Sigmoid colon (tissue), 7 donors: ENCODE results near the gene PPP1R7. TPM values are rescaled to one million over a fixed set of nuclear protein-coding genes. Genes with fewer than 3 reads are reported as not detected.

Experiments
- DNase-seq: peaks from one replicate; pipeline ENCODE4 v3.0.0-alpha.2; 2019
- H3K27ac ChIP-seq, 4 donors: fragments of 200-600 bp; sonication (generic); one replicate each; pipeline ENCODE4 v1.5.1; 2016 to 2019; ENCODE audit warnings: mild to moderate bottlenecking in 1 of 4
- H3K27me3 ChIP-seq, 3 donors: fragments of 200-600 bp; sonication (generic); one replicate each; pipeline ENCODE4 v1.5.1; 2019; ENCODE audit warnings: mild to moderate bottlenecking in 1 of 3
- H3K36me3 ChIP-seq, 4 donors: fragments of 200-600 bp; sonication (generic); one replicate each; pipeline ENCODE4 v1.5.1; 2016 to 2019
- H3K4me1 ChIP-seq, 4 donors: fragments of 200-600 bp; sonication (generic); one replicate each; pipeline ENCODE4 v1.5.1; 2017 to 2019
- H3K4me3 ChIP-seq, 4 donors: fragments of 200-600 bp; sonication (generic); one replicate each; pipeline ENCODE4 v1.5.1; 2017 to 2019; ENCODE audit warnings: mild to moderate bottlenecking in 2 of 4, moderate library complexity in 1 of 4
- H3K9me3 ChIP-seq, 4 donors: fragments of 200-600 bp in 3 of 4; sonication (generic) in 3 of 4; one replicate each; pipeline versions ENCODE4 v1.5.1 to v1.6.1; 2013 to 2019
- CTCF ChIP-seq, 4 experiments: fragments of 450-650 bp in 3 of 4; fragments of 200-600 bp in 1 of 4; IDR thresholded peaks; one replicate each; pipeline ENCODE4 v1.5.1; 2016 to 2019; ENCODE audit warnings: antibody characterized with exemption in 4 of 4, mild to moderate bottlenecking in 3 of 4, moderate library complexity in 2 of 4
- EP300 ChIP-seq, 4 donors: sonication (generic); formaldehyde crosslinking; IDR thresholded peaks; one replicate each; pipeline ENCODE4 v1.6.1; 2017; ENCODE audit warnings: antibody characterized with exemption in 4 of 4
- POLR2A ChIP-seq, 2 donors: fragments of 450-650 bp; IDR thresholded peaks; one replicate each; pipeline ENCODE4 v1.6.1; 2016; ENCODE audit warnings: antibody characterized with exemption in 2 of 2, mild to moderate bottlenecking in 2 of 2, moderate library complexity in 2 of 2
- POLR2AphosphoS5 ChIP-seq, 4 donors: sonication (generic); formaldehyde crosslinking; IDR thresholded peaks; one replicate each; pipeline ENCODE4 v1.6.1; 2017; ENCODE audit warnings: antibody characterized with exemption in 4 of 4
- WGBS, 2 donors: extraction: QIAGEN DNeasy Blood & Tissue Kit; methylation state at CpG; one replicate each; pipeline ENCODE4 v1.1.7; 2013; 5-methylcytosine and 5-hydroxymethylcytosine counted together
- intact Hi-C: fragments of 100-400 bp; cut with DNase I; formaldehyde crosslinking; loops from one replicate; pipeline ENCODE4 v1.15.1; 2023
- polyA plus RNA-seq, 3 donors: library from polyadenylated mRNA; stranded (reverse); fragments of 200-250 nt; gene quantifications; one replicate each; pipeline ENCODE4 v1.2.3, GENCODE V29; 2013
- total RNA-seq, 4 donors: library from RNA; depleted of rRNA; stranded (reverse); fragments of >200 nt; gene quantifications; one replicate each; pipeline ENCODE4 v1.1.0, GENCODE V29; 2016
- donor health status: healthy with polysubstance abuse.
- donor health status: Bipolar disorder and iron deficiency.
- donor health status: healthy.

Gene PPP1R7
- total and polyA plus RNA-seq, 7 donors = 41.3 to 89.7 (median 63.5) TPM

- H3K9me3 ChIP-seq = no peaks in the 10 kb centered on the region
- H3K4me1 ChIP-seq = no peaks in the 10 kb centered on the region
- no peak for DNase-seq
- no peak overlapping the region for H3K27ac ChIP-seq
- no peaks in the 10 kb centered on the region for H3K27me3 ChIP-seq
- peaks cover 0 to 15% (median 1%) of the 10 kb centered on the region in 4 donors for H3K36me3 ChIP-seq
- TF ChIP-seq CTCF (IDR thresholded peaks at IDR 0.05) = no peak
- no peak for TF ChIP-seq POLR2A (IDR thresholded peaks at IDR 0.05)
- TF ChIP-seq EP300 (IDR thresholded peaks at IDR 0.05) = no peak
- intact Hi-C loops = no loop called here
- 64 to 65% methylated on average over 14 of the region's 14 CpGs for WGBS, 2 donors
- H3K4me3 ChIP-seq = no peak overlapping the region
These were observed 37.0 kb downstream of the PPP1R7 start for GRCh38 chr2:241187101-241187917.

GRCh38 chr2:241187918-241188234 lies 37.6 kb downstream of the PPP1R7 start:
- H3K4me3 ChIP-seq = no peak overlapping the region
- H3K9me3 ChIP-seq = no peaks in the 10 kb centered on the region
- intact Hi-C loops = no loop called here
- no peaks in the 10 kb centered on the region for H3K27me3 ChIP-seq
- H3K27ac ChIP-seq = no peak overlapping the region
- peaks cover 0 to 10% (median 0%) of the 10 kb centered on the region in 4 donors for H3K36me3 ChIP-seq
- TF ChIP-seq EP300 (IDR thresholded peaks at IDR 0.05) (no peak), POLR2A (IDR thresholded peaks at IDR 0.05) (no peak), CTCF (IDR thresholded peaks at IDR 0.05) (no peak), POLR2AphosphoS5 (IDR thresholded peaks at IDR 0.05) (no peak)
- no peak for DNase-seq
- 57 to 67% methylated on average over 4 of the region's 4 CpGs for WGBS, 2 donors
- no peaks in the 10 kb centered on the region for H3K4me1 ChIP-seq

GRCh38 chr2:241188361-241189092 lies 38.3 kb downstream of the PPP1R7 start, which contains the start of gene ANO7:
TSS of gene ANO7 (plus strand) at chr2:241188677. CDS start at chr2:241190064, 1,387 bp downstream.
- Histone ChIP-seq H3K9me3 (no peaks in the 10 kb centered on the region), H3K27ac (no peak within 1 kb of the TSS), H3K27me3 (no peaks in the 10 kb centered on the region), H3K4me3 (no peak within 1 kb of the TSS), H3K36me3 (peaks cover 0 to 3% (median 0%) of the 10 kb centered on the region in 4 donors), H3K4me1 (no peaks in the 10 kb centered on the region)
- 34 to 71% methylated on average over 21 of the region's 21 CpGs for WGBS, 2 donors
- no peak for TF ChIP-seq EP300 (IDR thresholded peaks at IDR 0.05)
- TF ChIP-seq POLR2A (IDR thresholded peaks at IDR 0.05) = no peak
- no peak for TF ChIP-seq POLR2AphosphoS5 (IDR thresholded peaks at IDR 0.05)
- TF ChIP-seq CTCF (IDR thresholded peaks at IDR 0.05) = no peak
- DNase-seq = no peak
- intact Hi-C loops = no loop called here

- WGBS, 2 donors = 88 to 91% methylated on average over 32 of the region's 32 CpGs
- intact Hi-C loops = no loop called here
- Histone ChIP-seq H3K4me1 (no peaks in the 10 kb centered on the region), H3K27ac (no peak overlapping the region), H3K27me3 (no peaks in the 10 kb centered on the region), H3K9me3 (no peaks in the 10 kb centered on the region), H3K36me3 (no peaks in the 10 kb centered on the region), H3K4me3 (no peak overlapping the region)
- TF ChIP-seq EP300 (IDR thresholded peaks at IDR 0.05) (no peak), POLR2A (IDR thresholded peaks at IDR 0.05) (no peak), CTCF (IDR thresholded peaks at IDR 0.05) (no peak), POLR2AphosphoS5 (IDR thresholded peaks at IDR 0.05) (no peak)
- DNase-seq = no peak
These were observed 39.0 kb downstream of the PPP1R7 start for GRCh38 chr2:241189093-241189855.
